Measurements from ENCODE around the gene CHD1L.

GRCh38 chr1:147211577-147211976 lies 30.9 kb upstream of the CHD1L start:
- TF ChIP-seq EZH2phosphoT487 (IDR thresholded peaks at IDR 0.05; ENCODE audit: borderline replicate concordance, low read length) (no peak), CTCF (conservative IDR thresholded peaks at IDR 0.05; ENCODE audit: low read depth, low read length) (no peak), EZH2 (IDR thresholded peaks at IDR 0.05; ENCODE audit: low read length, unreplicated experiment) (no peak)

All from PC-3 (cell line).